Mesothelial cell of epicardium (in vitro differentiated cells): ENCODE measurements around the gene ZNF431. TPM values are rescaled to one million over a fixed set of nuclear protein-coding genes. Genes with fewer than 3 reads are reported as not detected.
"Not testable (repeated sequence)": the region's sequence is repeated elsewhere in the genome, so short reads cannot be mapped to it uniquely, and the experiment has no call there.

Experiments used
- DNase-seq, 2 experiments: peaks; one replicate each; pipeline ENCODE4 v3.0.0; 2021; ENCODE audit warnings: low spot score in 2 of 2; ENCODE audit not compliant: unreplicated experiment in 2 of 2
- H3K27ac Mint-ChIP-seq: 2 replicates; pipeline ENCODE4 v1.8.0; 2021; ENCODE audit warnings: mixed read lengths
- H3K27me3 Mint-ChIP-seq: 2 replicates; pipeline ENCODE4 v1.8.0; 2021; ENCODE audit warnings: low read depth, mixed read lengths
- H3K36me3 Mint-ChIP-seq: 2 replicates; pipeline ENCODE4 v1.8.0; 2021; ENCODE audit warnings: mixed read lengths
- H3K4me1 Mint-ChIP-seq: 2 replicates; pipeline ENCODE4 v1.8.0; 2021; ENCODE audit warnings: mixed read lengths
- H3K4me3 Mint-ChIP-seq: 2 replicates; pipeline ENCODE4 v1.8.0; 2021; ENCODE audit warnings: mild to moderate bottlenecking, moderate library complexity, mixed read lengths
- H3K9me3 Mint-ChIP-seq: 2 replicates; pipeline ENCODE4 v1.8.0; 2021; ENCODE audit warnings: mixed read lengths
- CTCF ChIP-seq: fragments of 200-600 bp; sonication (generic); IDR thresholded peaks from one replicate; pipeline ENCODE4 v1.5.0; 2021; ENCODE audit warnings: antibody characterized with exemption; ENCODE audit not compliant: unreplicated experiment
- total RNA-seq: library from RNA; stranded (reverse); gene quantifications from 3 replicates; pipeline ENCODE4 v1.2.1, GENCODE V29; 2021

The ZNF431 gene
- total RNA-seq, 1 donor from 2014 or later: 39.4 TPM

- H3K27ac Mint-ChIP-seq: no peak overlapping the region
- no peak overlapping the region for H3K4me3 Mint-ChIP-seq
- no peak for TF ChIP-seq CTCF
- H3K27me3 Mint-ChIP-seq: no peaks in the 10 kb centered on the region
- H3K36me3 Mint-ChIP-seq: peaks cover 6% of the 10 kb centered on the region
- DNase-seq: no peak
- H3K9me3 Mint-ChIP-seq: peaks cover 16% of the 10 kb centered on the region
- peaks cover 10% of the 10 kb centered on the region for H3K4me1 Mint-ChIP-seq
Measured at GRCh38 chr19:21134934-21135366, 6.9 kb upstream of the ZNF431 start.

GRCh38 chr19:21135433-21135832 is 6.4 kb upstream of the ZNF431 start:
- H3K27me3 Mint-ChIP-seq: no peaks in the 10 kb centered on the region
- H3K4me3 Mint-ChIP-seq: no peak overlapping the region

GRCh38 chr19:21138130-21138529 is 3.7 kb upstream of the ZNF431 start:
- Mint-ChIP-seq H3K9me3 (peaks cover 12% of the 10 kb centered on the region), H3K27ac (no peak overlapping the region), H3K27me3 (no peaks in the 10 kb centered on the region), H3K4me3 (no peak overlapping the region), H3K4me1 (peaks cover 14% of the 10 kb centered on the region), H3K36me3 (peaks cover 2% of the 10 kb centered on the region)
- no peak for TF ChIP-seq CTCF
- no peak for DNase-seq

More at GRCh38 chr19:21135433-21135832, 6.4 kb upstream of the ZNF431 start:
- no peak for DNase-seq
- Mint-ChIP-seq H3K27ac (no peak overlapping the region), H3K4me1 (peaks cover 5% of the 10 kb centered on the region), H3K36me3 (peaks cover 3% of the 10 kb centered on the region), H3K9me3 (peaks cover 13% of the 10 kb centered on the region)
- TF ChIP-seq CTCF: no peak

- H3K27ac Mint-ChIP-seq, DNase-seq, H3K4me3 Mint-ChIP-seq, H3K9me3 Mint-ChIP-seq, H3K27me3 Mint-ChIP-seq: not testable (repeated sequence)
- Mint-ChIP-seq H3K4me1 (peaks cover 20% of the 10 kb centered on the region), H3K36me3 (peaks cover 28% of the 10 kb centered on the region)
Measured at GRCh38 chr19:21141006-21141405, 834 bp upstream of the ZNF431 start.

GRCh38 chr19:21143428-21143827 is 1.6 kb downstream of the ZNF431 start:
- Mint-ChIP-seq H3K4me3 (peak overlapping the region; percentile 99), H3K9me3 (peaks cover 23% of the 10 kb centered on the region), H3K36me3 (peaks cover 51% of the 10 kb centered on the region), H3K27me3 (no peaks in the 10 kb centered on the region), H3K4me1 (peaks cover 17% of the 10 kb centered on the region), H3K27ac (peak overlapping the region; percentile 40)
- TF ChIP-seq CTCF: no peak
- no peak for DNase-seq

GRCh38 chr19:21143854-21144253 is 2.0 kb downstream of the ZNF431 start:
- H3K4me3 Mint-ChIP-seq: peak overlapping the region; percentile 99
- peaks cover 55% of the 10 kb centered on the region for H3K36me3 Mint-ChIP-seq
- peaks cover 16% of the 10 kb centered on the region for H3K4me1 Mint-ChIP-seq
- no peak overlapping the region for H3K27ac Mint-ChIP-seq
- peaks cover 27% of the 10 kb centered on the region for H3K9me3 Mint-ChIP-seq
- no peaks in the 10 kb centered on the region for H3K27me3 Mint-ChIP-seq
- TF ChIP-seq CTCF: no peak
- DNase-seq: no peak
